ENCODE results near the gene CNTN3.

CNTN3 gene

DNA sequence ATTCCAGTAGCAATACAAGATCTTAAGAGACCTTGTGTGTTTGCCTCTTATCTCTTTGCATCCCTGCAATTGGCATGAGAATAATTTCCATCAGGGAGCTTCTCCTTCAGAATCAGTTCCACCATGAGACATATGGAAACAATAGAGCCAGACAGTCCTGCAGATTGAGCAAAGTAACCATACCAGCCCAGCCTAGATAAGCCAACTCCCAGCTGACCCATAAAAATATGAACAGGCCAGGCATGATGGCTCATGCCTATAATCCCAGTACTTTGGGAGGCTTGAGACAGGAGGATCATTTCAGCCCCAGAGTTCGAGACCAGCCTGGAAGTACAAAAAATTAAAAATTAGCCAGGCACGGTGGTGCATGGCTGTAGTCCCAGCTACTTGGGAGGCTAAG, 12.7 kb downstream of the CNTN3 start:
- no peaks in the 10 kb centered on the region for H3K27me3 ChIP-seq (replicated peaks; ENCODE audit: insufficient read depth, low read length)
- H3K9me2 ChIP-seq (replicated peaks; ENCODE audit: insufficient read depth, low read length), result no peaks in the 10 kb centered on the region
- H3K79me2 ChIP-seq (ENCODE audit: low read length), result no peaks in the 10 kb centered on the region
- no peaks in the 10 kb centered on the region for H3F3A ChIP-seq (ENCODE audit: insufficient read depth, low read length)
- no peak overlapping the region for H2AFZ ChIP-seq (ENCODE audit: low read length)
- TF ChIP-seq, protein P1, sequence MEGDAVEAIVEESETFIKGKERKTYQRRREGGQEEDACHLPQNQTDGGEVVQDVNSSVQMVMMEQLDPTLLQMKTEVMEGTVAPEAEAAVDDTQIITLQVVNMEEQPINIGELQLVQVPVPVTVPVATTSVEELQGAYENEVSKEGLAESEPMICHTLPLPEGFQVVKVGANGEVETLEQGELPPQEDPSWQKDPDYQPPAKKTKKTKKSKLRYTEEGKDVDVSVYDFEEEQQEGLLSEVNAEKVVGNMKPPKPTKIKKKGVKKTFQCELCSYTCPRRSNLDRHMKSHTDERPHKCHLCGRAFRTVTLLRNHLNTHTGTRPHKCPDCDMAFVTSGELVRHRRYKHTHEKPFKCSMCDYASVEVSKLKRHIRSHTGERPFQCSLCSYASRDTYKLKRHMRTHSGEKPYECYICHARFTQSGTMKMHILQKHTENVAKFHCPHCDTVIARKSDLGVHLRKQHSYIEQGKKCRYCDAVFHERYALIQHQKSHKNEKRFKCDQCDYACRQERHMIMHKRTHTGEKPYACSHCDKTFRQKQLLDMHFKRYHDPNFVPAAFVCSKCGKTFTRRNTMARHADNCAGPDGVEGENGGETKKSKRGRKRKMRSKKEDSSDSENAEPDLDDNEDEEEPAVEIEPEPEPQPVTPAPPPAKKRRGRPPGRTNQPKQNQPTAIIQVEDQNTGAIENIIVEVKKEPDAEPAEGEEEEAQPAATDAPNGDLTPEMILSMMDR (IDR thresholded peaks at IDR 0.05; ENCODE audit: low read length), result no peak
- TF ChIP-seq EZH2 (optimal IDR thresholded peaks at IDR 0.05; ENCODE audit: low read depth, low read length) (no peak), EZH2phosphoT487 (IDR thresholded peaks at IDR 0.05; ENCODE audit: low read length) (no peak)
- H3K27ac ChIP-seq (ENCODE audit: low read length), result no peak overlapping the region
- no peak for DNase-seq
- H3K9ac ChIP-seq (ENCODE audit: low read length), result no peak overlapping the region
- no peaks in the 10 kb centered on the region for H4K20me1 ChIP-seq (ENCODE audit: insufficient read depth, low read length)
- no peak overlapping the region for H3K4me2 ChIP-seq (ENCODE audit: low read depth, low read length)
- no peak overlapping the region for H3K4me3 ChIP-seq (ENCODE audit: low read length)
- no peaks in the 10 kb centered on the region for H3K4me1 ChIP-seq (ENCODE audit: low read length)
- H3K9me3 ChIP-seq (replicated peaks; ENCODE audit: insufficient read depth, low read length), result no peaks in the 10 kb centered on the region
- H3K36me3 ChIP-seq (replicated peaks; ENCODE audit: insufficient read depth, low read length), result no peaks in the 10 kb centered on the region

DNA sequence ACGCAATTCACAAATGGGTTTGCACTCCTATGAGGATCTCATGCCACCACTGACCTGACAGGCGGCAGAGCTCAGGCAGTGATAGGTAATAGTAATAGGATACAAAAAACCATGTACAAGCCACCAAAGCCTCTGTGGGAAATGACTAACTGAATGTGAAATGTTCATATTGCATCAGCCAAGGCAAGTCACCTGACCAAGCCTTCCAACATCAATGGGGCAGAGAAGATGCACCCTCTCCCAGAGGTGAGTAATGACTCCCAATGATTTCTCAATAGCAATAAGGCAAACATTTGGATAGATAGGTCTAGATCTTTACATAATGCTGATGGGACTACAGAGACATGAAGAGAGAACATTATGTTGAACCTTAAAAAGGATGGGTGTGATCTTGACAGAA, 14.9 kb downstream of the CNTN3 start:
- Histone ChIP-seq H4K20me1 (ENCODE audit: insufficient read depth, low read length) (no peaks in the 10 kb centered on the region), H3K27me3 (replicated peaks; ENCODE audit: insufficient read depth, low read length) (no peaks in the 10 kb centered on the region), H3K79me2 (ENCODE audit: low read length) (no peaks in the 10 kb centered on the region), H3K4me2 (ENCODE audit: low read depth, low read length) (no peak overlapping the region), H3K36me3 (replicated peaks; ENCODE audit: insufficient read depth, low read length) (no peaks in the 10 kb centered on the region), H2AFZ (ENCODE audit: low read length) (no peak overlapping the region), H3K9me3 (replicated peaks; ENCODE audit: insufficient read depth, low read length) (no peaks in the 10 kb centered on the region), H3K27ac (ENCODE audit: low read length) (no peak overlapping the region), H3F3A (ENCODE audit: insufficient read depth, low read length) (no peaks in the 10 kb centered on the region), H3K9me2 (replicated peaks; ENCODE audit: insufficient read depth, low read length) (no peaks in the 10 kb centered on the region), H3K4me3 (ENCODE audit: low read length) (no peak overlapping the region), H3K9ac (ENCODE audit: low read length) (no peak overlapping the region), H3K4me1 (ENCODE audit: low read length) (no peaks in the 10 kb centered on the region)
- no peak for DNase-seq
- no peak for TF ChIP-seq EZH2phosphoT487 (IDR thresholded peaks at IDR 0.05; ENCODE audit: low read length)
- TF ChIP-seq, protein P1 (IDR thresholded peaks at IDR 0.05; ENCODE audit: low read length), result no peak
- TF ChIP-seq EZH2 (optimal IDR thresholded peaks at IDR 0.05; ENCODE audit: low read depth, low read length), result no peak

DNA sequence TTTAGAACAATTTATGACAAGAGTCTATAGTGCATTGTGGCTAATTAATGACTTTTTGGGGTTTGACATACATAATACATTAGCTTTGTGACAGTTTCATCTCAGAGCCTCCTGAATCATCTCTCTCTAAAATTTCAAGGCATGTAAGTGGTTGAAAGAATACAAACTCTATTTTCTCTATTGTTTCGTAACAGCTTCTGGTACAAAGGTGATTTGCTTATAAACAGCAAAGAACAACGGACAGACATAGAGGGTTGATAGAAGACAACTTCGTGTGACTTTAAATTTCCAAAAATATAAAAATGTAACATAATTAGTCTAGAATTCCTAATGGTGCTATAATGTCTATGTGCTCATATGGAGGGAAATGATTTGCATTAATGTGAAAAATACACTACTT, 21.3 kb downstream of the CNTN3 start:
- Histone ChIP-seq H3K79me2 (ENCODE audit: low read length) (no peaks in the 10 kb centered on the region), H3K4me2 (ENCODE audit: low read depth, low read length) (no peak overlapping the region), H3K9me2 (replicated peaks; ENCODE audit: insufficient read depth, low read length) (no peaks in the 10 kb centered on the region)

More for the DNA sequence above, 21.3 kb downstream of the CNTN3 start:
- Histone ChIP-seq H3K36me3 (replicated peaks; ENCODE audit: insufficient read depth, low read length) (no peaks in the 10 kb centered on the region), H3K4me3 (ENCODE audit: low read length) (no peak overlapping the region), H3F3A (ENCODE audit: insufficient read depth, low read length) (no peaks in the 10 kb centered on the region), H2AFZ (ENCODE audit: low read length) (no peak overlapping the region), H4K20me1 (ENCODE audit: insufficient read depth, low read length) (no peaks in the 10 kb centered on the region), H3K4me1 (ENCODE audit: low read length) (no peaks in the 10 kb centered on the region), H3K27me3 (replicated peaks; ENCODE audit: insufficient read depth, low read length) (no peaks in the 10 kb centered on the region), H3K27ac (ENCODE audit: low read length) (no peak overlapping the region), H3K9ac (ENCODE audit: low read length) (no peak overlapping the region), H3K9me3 (replicated peaks; ENCODE audit: insufficient read depth, low read length) (no peaks in the 10 kb centered on the region)
- no peak for DNase-seq
- TF ChIP-seq EZH2 (optimal IDR thresholded peaks at IDR 0.05; ENCODE audit: low read depth, low read length) (no peak), EZH2phosphoT487 (IDR thresholded peaks at IDR 0.05; ENCODE audit: low read length) (no peak)
- TF ChIP-seq, protein P1 (IDR thresholded peaks at IDR 0.05; ENCODE audit: low read length), result no peak

All from MM.1S (cell line).